GM11168 (cell line): Measurements from ENCODE around the gene ATP6V0B.

Source experiments
- in situ Hi-C: fragments of 300-500 bp; cut with MboI; formaldehyde crosslinking; loops from one replicate; pipeline ENCODE4 v1.12.0; 2022; ENCODE audit warnings: low sequenced_read_pairs; ENCODE audit not compliant: unreplicated experiment

The ATP6V0B gene

GRCh38 chr1:43996733-43997115 is 22.0 kb downstream of the ATP6V0B start:
- in situ Hi-C loops, result loop anchor here (10.0 kb wide), 1 partner anchor 48 kb away; no protein-coding TSS in a partner anchor

- in situ Hi-C loops, result loop anchor here (10.0 kb wide), 1 partner anchor 47 kb away; no protein-coding TSS in a partner anchor
Observed at GRCh38 chr1:43997295-43997999, 22.7 kb downstream of the ATP6V0B start.

- in situ Hi-C loops, result loop anchor here (10.0 kb wide), 1 partner anchor 47 kb away; no protein-coding TSS in a partner anchor
Observed at GRCh38 chr1:43998000-43998378, 23.2 kb downstream of the ATP6V0B start.

GRCh38 chr1:43999455-43999854 is 24.7 kb downstream of the ATP6V0B start:
- in situ Hi-C loops, result loop anchor here (10.0 kb wide), 1 partner anchor 45 kb away; no protein-coding TSS in a partner anchor

GRCh38 chr1:44000122-44000665 is 25.4 kb downstream of the ATP6V0B start:
- in situ Hi-C loops, result no loop called here

GRCh38 chr1:44002165-44002564 is 27.4 kb downstream of the ATP6V0B start:
- in situ Hi-C loops, result no loop called here

GRCh38 chr1:44002606-44003157 is 27.9 kb downstream of the ATP6V0B start:
- in situ Hi-C loops, result no loop called here

GRCh38 chr1:44008259-44008658 is 33.5 kb downstream of the ATP6V0B start:
- in situ Hi-C loops, result no loop called here

- in situ Hi-C loops, result no loop called here
Observed at GRCh38 chr1:44010935-44011471, 36.2 kb downstream of the ATP6V0B start.

- in situ Hi-C loops, result no loop called here
Observed at GRCh38 chr1:44012404-44012803, 37.6 kb downstream of the ATP6V0B start.

GRCh38 chr1:44012941-44013609 is 38.3 kb downstream of the ATP6V0B start:
- in situ Hi-C loops, result no loop called here

GRCh38 chr1:44013949-44014348 is 39.2 kb downstream of the ATP6V0B start:
- in situ Hi-C loops, result no loop called here

- in situ Hi-C loops, result no loop called here
Observed at GRCh38 chr1:44014365-44015104, 39.8 kb downstream of the ATP6V0B start.

GRCh38 chr1:44015206-44015605 is 40.4 kb downstream of the ATP6V0B start:
- in situ Hi-C loops, result no loop called here

GRCh38 chr1:44016041-44016889 is 41.5 kb downstream of the ATP6V0B start:
- in situ Hi-C loops, result no loop called here

GRCh38 chr1:44016890-44017400 is 42.2 kb downstream of the ATP6V0B start:
- in situ Hi-C loops, result no loop called here

GRCh38 chr1:44019466-44019948 is 44.7 kb downstream of the ATP6V0B start:
- in situ Hi-C loops, result no loop called here

GRCh38 chr1:44020464-44020863 is 45.7 kb downstream of the ATP6V0B start:
- in situ Hi-C loops, result no loop called here

- in situ Hi-C loops, result no loop called here
Observed at GRCh38 chr1:44021156-44021555, 46.4 kb downstream of the ATP6V0B start.
